ENCODE data around the gene TAPT1.
"Not testable (repeated sequence)": the region's sequence is repeated elsewhere in the genome, so short reads cannot be mapped to it uniquely, and the experiment has no call there.

The TAPT1 gene

DNA sequence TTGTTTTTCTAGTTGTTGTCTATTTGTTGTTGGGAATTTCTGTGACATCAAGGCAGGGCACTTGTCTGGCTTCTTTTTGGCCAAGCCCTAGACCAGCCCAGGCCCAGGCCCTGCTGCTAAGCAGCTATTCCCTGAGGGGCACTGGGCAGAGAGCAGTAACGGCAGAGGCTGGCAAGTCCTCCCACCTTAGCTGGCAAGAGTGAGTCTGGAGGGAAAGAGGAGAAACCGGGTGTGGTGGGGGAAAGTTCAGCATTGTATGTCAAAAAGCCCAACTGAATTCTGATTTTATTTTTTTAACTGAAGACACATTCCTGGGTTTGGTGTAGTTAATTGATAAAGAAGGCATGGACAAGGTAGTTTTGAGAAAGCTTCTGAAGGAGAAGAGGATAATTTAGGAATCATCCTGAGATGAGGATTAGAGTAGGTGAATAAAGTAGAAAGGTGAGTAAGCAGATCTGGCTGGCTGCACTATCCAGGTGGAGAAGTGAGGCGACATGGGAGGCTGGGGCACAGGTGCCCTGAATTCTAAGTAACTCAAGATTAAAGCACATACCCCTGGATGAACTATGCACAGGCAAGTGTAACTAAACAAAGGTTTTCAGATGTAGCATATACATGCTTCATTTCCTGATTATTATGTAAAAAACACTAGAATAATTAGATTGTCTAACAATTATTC lies 57.4 kb downstream of the TAPT1 start:
- DNase-seq, result no peak

GRCh38 chr4:16168144-16168543 lies 58.1 kb downstream of the TAPT1 start:
- DNase-seq, result no peak

- DNase-seq, result no peak
Measured at GRCh38 chr4:16165931-16166330, 60.3 kb downstream of the TAPT1 start.

DNA sequence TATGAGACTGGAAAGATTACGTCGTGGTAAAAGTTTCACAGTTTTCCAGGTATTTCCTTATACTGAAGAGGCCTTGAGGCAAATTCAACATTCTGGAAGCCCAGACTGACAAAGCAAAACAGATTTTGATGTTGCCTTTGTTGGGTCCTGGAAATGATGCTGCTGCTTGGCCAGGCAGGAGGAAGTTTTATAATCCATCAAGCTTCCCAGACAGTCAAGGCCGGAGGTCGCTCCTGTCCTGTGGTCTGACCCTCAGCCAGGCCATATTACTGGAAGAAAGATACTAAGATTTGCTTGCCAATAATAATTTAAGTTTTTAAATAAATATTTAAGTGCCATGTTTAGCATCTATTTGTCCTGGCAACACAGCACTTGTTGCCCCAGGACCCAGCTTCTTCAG lies 63.4 kb downstream of the TAPT1 start:
- DNase-seq, result no peak

GRCh38 chr4:16161851-16162408 lies 64.3 kb downstream of the TAPT1 start:
- no peak for DNase-seq

GRCh38 chr4:16160457-16160856 lies 65.8 kb downstream of the TAPT1 start:
- no peak for DNase-seq

DNA sequence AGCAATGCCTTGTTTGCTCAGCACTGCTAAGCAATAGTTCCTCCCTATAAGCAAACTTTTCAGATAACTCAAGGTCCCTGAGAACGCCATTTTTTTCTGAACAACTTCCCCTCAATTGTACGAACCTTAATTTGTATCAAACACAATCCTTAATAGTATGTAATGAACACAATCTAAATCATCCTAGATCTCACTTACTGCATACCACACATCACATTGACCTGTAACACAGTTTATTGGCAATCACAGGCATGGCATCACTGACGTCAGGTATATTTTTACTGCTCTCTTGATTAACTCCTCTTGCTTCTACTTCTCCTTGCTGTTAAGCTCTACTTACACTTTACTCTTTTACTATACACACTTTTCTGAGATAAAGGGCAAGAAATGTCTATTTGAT lies 67.0 kb downstream of the TAPT1 start:
- no peak for DNase-seq

DNA sequence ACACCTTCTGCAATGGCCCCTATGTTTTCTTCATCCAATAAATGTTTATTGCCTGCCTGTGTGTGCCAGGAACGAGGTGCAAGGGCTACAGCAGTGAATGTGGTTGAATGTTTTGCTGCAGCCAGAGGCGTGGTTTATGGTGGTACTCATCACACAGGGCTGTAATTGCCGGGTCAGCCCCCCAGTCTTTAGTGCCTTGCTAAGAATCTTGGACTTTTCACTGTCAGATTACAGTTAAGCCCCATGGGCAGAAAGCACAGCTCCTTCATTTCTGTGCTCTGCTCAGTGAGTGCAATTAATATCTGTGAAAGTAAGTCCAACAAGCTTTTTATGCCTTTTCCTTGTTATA lies 67.8 kb downstream of the TAPT1 start:
- no peak for DNase-seq

DNA sequence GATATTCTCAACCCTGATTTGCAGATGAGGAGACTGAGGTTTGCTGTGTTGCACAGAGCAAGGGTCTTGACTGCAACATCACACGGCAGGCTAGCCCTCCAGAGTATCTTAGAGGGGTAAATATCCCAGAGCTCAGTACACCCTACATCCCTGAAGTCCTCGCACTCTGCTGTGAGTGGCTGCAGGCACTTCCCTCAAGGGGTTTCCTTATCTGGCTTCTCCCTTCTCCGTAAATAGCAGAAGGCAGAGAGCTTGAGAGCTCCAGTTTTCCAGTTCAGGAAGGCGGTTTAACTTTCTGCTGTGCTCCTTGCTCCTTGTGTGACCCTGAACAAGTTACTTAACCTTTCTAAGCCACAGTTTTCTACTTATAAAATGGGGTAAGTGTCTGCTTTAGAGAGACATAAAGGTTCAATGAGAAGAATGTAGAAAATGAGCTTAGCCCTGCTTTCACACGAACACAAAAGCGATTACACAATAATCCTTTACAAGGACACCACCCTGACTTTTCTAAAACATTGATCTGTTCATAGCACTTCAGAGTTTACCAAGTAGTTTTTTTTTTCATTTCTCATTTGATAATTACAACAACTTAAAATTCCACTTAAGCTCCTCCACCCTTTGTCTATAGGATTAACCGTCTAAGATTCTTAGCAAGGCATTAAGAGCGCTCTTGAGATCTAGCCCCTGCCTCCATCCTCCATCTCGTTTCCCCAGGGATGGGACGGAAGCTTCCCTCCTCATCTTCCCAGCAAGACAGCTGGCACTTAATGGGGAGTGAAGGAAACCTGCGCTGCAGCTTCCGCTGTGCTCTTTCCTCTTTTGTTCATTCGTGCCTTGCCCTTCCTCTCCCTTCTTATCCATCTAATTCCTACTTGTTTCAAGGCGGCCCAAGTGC lies 68.4 kb downstream of the TAPT1 start:
- no peak for DNase-seq

- DNase-seq, result no peak
Measured at GRCh38 chr4:16155528-16156169, 70.6 kb downstream of the TAPT1 start.

DNA sequence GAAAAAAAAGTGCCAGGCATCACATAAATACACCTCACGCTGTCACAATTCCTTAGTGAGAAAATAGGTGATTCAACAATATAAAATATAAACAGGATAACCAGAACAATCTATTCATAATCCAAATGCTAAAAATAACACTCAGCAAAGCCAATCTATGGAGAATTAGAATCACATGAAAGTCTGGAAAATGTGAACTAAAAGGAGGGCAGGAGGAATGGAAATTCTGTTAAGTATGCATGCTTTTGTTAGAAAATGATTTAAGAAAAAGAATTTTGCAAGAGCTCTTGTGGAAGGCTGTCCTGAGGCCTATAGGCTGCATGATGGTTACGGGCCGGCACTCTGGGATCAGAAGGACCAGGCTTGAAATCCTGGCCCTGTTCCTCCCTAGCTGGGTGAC lies 71.8 kb downstream of the TAPT1 start:
- no peak for DNase-seq

DNA sequence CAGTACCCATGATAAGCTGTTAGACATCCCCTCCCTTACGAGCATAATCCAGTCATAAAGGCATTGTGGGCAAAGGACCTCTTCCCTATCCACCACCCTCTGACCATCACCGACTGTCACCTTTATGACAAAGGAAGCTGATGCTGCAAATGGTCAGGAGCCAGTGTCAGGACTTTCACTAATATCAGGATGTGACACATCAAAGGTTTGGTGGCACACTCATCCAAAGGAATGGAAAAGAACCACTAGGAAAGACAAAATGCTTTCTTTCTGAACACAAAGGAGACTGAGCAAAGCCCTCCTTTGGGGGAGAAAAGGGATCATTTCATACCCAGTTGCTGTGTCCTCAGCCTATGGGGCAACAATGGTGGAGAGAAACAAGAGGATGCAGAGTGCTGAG lies 75.6 kb downstream of the TAPT1 start:
- no peak for DNase-seq

- DNase-seq, result not testable (repeated sequence)
Measured at GRCh38 chr4:16144913-16145312, 81.4 kb downstream of the TAPT1 start.

DNA sequence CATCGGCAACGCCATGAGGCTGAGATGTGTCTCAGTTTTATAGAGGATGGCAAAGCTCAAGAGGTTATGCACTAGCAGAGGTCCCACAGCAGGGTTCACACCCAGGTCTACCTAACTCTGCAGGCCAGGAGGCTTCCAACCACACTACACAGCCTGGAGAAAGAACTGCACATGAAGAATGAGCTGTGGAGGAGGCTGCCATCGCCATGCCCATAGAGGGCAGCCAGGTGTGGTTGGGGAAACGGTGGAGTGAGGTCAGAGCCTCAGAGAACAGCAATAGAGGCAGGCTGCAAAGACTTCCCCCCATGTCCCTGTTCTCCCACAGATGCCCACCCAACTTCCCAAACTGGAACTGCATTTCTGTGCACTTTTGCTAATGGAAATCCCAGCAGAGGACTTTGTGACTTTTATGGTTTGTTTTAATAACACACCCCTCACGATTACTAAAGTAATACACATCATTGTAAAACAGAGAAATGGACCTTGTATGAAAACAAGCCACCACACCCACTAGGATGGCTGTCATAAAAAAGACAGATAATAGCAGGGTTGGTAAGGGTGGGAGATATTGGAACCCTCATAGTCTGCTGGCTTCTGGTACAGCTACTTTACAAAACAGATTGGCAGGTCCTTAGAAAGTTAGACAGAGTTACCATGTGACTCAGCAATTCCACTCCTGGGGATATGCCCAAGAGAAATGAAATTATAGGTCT lies 83.5 kb downstream of the TAPT1 start:
- no peak for DNase-seq

DNA sequence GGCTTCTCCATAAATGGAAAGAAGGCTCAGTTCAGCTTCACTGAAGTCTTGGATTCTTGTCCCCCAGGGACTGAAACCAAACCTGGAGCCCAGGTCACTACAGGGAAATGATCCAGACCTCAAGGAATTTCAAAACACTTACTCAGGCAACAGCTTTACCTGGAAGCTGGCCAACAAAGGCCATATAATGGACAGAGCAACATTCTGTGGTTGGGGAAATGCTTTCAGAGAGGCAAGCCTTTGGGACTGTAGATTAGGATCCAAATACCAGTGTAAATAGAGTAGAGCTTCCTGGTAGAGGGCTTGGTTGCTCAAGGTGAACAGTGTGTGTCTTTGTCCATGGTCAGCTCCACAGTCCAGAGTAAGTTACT lies 85.4 kb downstream of the TAPT1 start:
- no peak for DNase-seq

GRCh38 chr4:16140231-16140878 lies 85.9 kb downstream of the TAPT1 start:
- no peak for DNase-seq

- no peak for DNase-seq
Measured at GRCh38 chr4:16139066-16139945, 87.0 kb downstream of the TAPT1 start.

DNA sequence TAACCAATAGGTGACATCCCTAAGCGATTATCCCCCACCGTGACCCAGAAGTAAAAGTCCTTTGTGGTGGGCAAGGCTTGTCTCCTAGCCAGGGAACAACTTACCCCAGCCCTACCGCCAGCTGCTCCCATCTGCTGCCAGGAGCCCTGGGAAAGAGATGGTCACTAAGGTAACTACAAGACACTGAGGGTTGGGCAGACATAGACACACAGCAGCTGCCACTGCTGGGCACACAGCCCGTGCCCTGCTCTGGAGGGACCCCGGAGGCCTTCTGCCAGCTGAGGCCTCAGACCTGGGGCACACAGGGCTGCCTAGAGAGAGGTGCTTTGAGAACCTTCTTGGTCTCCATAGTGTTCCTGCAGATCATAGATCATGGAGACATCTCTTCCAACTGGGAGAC lies 89.4 kb downstream of the TAPT1 start:
- DNase-seq, result no peak

DNA sequence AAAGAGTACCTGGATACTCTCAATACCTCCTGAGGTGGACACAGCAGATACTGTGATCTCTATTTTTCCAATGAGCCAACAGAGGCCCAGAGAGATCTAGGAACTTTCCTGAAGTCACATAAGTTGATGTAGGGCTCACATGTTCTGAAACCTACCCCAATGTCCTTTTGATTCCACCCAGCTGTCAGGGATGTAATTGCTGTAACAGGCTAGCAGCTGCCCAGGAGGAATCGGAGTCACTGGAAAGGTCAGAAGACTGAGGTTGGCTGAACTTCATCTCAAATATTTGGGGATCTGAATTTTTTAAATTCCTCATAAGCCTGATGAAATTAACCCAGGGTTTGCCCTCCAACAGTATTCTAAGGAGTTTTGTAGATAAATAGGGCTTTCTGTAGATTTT lies 90.0 kb downstream of the TAPT1 start:
- DNase-seq, result no peak

GRCh38 chr4:16133406-16133805 lies 92.9 kb downstream of the TAPT1 start:
- DNase-seq, result no peak

DNA sequence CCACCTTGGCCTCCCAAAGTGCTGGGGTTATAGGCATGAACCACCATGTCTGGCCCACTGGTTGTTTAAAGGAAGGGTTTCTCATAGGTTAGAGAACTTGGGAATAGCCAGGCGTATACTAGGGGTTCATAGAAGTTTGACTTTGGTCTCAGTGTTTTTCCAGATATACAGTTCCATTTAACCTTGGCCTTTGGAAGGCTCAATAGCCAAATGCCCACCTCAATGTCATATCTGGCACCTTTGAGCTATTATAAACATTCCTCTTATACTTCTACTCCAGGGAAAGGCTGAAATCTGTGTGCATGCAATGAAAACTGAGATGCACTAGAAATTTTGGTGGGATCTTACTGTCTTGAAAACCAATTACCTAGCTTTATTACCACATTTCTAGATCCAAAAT lies 95.0 kb downstream of the TAPT1 start:
- no peak for DNase-seq

- no peak for DNase-seq
Measured at GRCh38 chr4:16129336-16129735, 96.9 kb downstream of the TAPT1 start.
